ENCODE data around the gene RFX4. TPM values are rescaled to one million over a fixed set of nuclear protein-coding genes. Genes with fewer than 3 reads are reported as not detected.
A peak's percentile ranks its signal among the peaks of the same experiment; 100 is the strongest.

Gene RFX4
- total RNA-seq (not detected), polyA plus RNA-seq (under 1 TPM in 1 of 3 donors, not detected in 2; 0.08 TPM)
- long read RNA-seq, donor 1: 0 reads
- long read RNA-seq, donor 2: 0 reads
- long read RNA-seq, donor 3: 0 reads
- long read RNA-seq, donor 4: 0 reads
- long read RNA-seq, donor 5: 0 reads
- long read RNA-seq, donor 6: 0 reads
- long read RNA-seq, donor 7: 0 reads
- long read RNA-seq, donor 8: 0 reads
- long read RNA-seq, donor 9: 0 reads
- long read RNA-seq, donor 10: 0 reads

DNA sequence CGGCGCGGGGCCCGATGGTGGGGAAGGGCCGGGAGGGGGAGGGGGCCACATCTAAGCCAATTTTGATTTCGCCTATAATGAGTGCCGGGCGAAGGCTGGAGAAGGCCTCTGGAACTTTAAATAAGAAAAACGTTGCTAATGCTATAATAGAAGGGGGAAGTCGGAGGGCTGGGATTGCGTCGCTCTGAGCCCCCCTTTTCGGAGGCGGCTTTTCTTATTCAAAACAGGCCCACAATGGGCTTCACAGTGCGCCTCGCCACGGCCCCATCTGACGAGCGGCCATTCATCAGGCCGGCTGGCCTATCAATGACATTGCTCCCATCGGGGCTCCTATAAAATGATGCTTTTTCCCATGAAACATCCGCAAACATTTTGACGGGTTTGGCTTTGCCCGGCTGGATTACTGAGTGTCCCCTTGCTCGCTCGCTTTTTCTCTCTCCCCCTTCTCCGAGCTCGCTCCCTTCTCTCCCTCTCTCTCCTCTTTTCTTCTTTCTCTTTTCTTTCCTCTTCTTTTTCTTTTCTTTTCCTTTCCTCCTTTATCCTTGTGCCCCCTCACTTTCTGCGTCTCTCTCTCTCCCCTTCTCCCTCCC is at the start of gene RFX4:
TSS of gene RFX4 (plus strand) at position 364 of the 590 bp plus-strand sequence. CDS start 317 bp downstream, outside the sequence.
- TF ChIP-seq, protein P1, sequence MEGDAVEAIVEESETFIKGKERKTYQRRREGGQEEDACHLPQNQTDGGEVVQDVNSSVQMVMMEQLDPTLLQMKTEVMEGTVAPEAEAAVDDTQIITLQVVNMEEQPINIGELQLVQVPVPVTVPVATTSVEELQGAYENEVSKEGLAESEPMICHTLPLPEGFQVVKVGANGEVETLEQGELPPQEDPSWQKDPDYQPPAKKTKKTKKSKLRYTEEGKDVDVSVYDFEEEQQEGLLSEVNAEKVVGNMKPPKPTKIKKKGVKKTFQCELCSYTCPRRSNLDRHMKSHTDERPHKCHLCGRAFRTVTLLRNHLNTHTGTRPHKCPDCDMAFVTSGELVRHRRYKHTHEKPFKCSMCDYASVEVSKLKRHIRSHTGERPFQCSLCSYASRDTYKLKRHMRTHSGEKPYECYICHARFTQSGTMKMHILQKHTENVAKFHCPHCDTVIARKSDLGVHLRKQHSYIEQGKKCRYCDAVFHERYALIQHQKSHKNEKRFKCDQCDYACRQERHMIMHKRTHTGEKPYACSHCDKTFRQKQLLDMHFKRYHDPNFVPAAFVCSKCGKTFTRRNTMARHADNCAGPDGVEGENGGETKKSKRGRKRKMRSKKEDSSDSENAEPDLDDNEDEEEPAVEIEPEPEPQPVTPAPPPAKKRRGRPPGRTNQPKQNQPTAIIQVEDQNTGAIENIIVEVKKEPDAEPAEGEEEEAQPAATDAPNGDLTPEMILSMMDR (IDR thresholded peaks at IDR 0.05): no peak
- no peak for TF ChIP-seq POLR2A (IDR thresholded peaks at IDR 0.05)
- H3K36me3 ChIP-seq (replicated peaks in 1 of 2): no peaks in the 10 kb centered on the region
- no peak within 1 kb of the TSS for H3K27ac ChIP-seq
- no peak for DNase-seq
- 1 to 4% (median 3%) methylated on average over 25 to 29 of the region's 29 CpGs for WGBS, 4 donors
- intact Hi-C loops (cut with DNase I): no loop called here
- peaks cover 94% of the 10 kb centered on the region for H3K27me3 ChIP-seq
- no peaks in the 10 kb centered on the region for H3K9me3 ChIP-seq (replicated peaks in 1 of 3)
- H3K4me1 ChIP-seq (replicated peaks in 1 of 2): peaks cover 29 to 36% of the 10 kb centered on the region in 2 donors
- peak within 1 kb of the TSS in 1 of 4 donors; percentile 42 for H3K4me3 ChIP-seq

- Histone ChIP-seq H3K4me1 (replicated peaks in 1 of 2) (no peaks in the 10 kb centered on the region), H3K27ac (no peak overlapping the region), H3K4me3 (no peak overlapping the region), H3K9me3 (replicated peaks in 1 of 3) (no peaks in the 10 kb centered on the region), H3K27me3 (peaks cover 7% of the 10 kb centered on the region), H3K36me3 (replicated peaks in 1 of 2) (no peaks in the 10 kb centered on the region)
- TF ChIP-seq, protein P1 (IDR thresholded peaks at IDR 0.05): no peak
- no peak for TF ChIP-seq POLR2A (IDR thresholded peaks at IDR 0.05)
- intact Hi-C loops (cut with DNase I): no loop called here
- no peak for DNase-seq
Measured at GRCh38 chr12:106541201-106541600, 41.6 kb upstream of the RFX4 start.

GRCh38 chr12:106551410-106551809 is 31.4 kb upstream of the RFX4 start:
- no peaks in the 10 kb centered on the region for H3K9me3 ChIP-seq (replicated peaks in 1 of 3)
- H3K36me3 ChIP-seq (replicated peaks in 1 of 2): no peaks in the 10 kb centered on the region
- 74 to 84% (median 81%) methylated on average over 7 to 9 of the region's 9 CpGs for whole genome bisulfite sequencing, 4 donors
- no peak overlapping the region for H3K27ac ChIP-seq
- no peak for TF ChIP-seq POLR2A (IDR thresholded peaks at IDR 0.05)
- TF ChIP-seq, protein P1 (IDR thresholded peaks at IDR 0.05): no peak
- no peak for DNase-seq
- intact Hi-C loops (cut with DNase I): no loop called here
- H3K4me3 ChIP-seq: no peak overlapping the region
- H3K4me1 ChIP-seq (replicated peaks in 1 of 2): no peaks in the 10 kb centered on the region
- no peaks in the 10 kb centered on the region for H3K27me3 ChIP-seq

GRCh38 chr12:106552228-106552627 is 30.6 kb upstream of the RFX4 start:
- H3K27me3 ChIP-seq: no peaks in the 10 kb centered on the region
- intact Hi-C loops (cut with DNase I): no loop called here
- H3K4me3 ChIP-seq: no peak overlapping the region
- no peak overlapping the region for H3K27ac ChIP-seq
- no peaks in the 10 kb centered on the region for H3K36me3 ChIP-seq (replicated peaks in 1 of 2)
- no peak for DNase-seq
- H3K4me1 ChIP-seq (replicated peaks in 1 of 2): no peaks in the 10 kb centered on the region
- H3K9me3 ChIP-seq (replicated peaks in 1 of 3): no peaks in the 10 kb centered on the region
- TF ChIP-seq POLR2A (IDR thresholded peaks at IDR 0.05): no peak
- TF ChIP-seq, protein P1 (IDR thresholded peaks at IDR 0.05): no peak
- 53 to 73% (median 69%) methylated on average over 1 of the region's 1 CpG for WGBS, 4 donors

All from adrenal gland (tissue), 19 donors.